ENCODE measurements around the gene RNF10.

RNF10 gene

GRCh38 chr12:120580787-120581723 lies 46.9 kb downstream of the RNF10 start, which contains the start of gene POP5:
Gene POP5, minus strand, starts transcription at chr12:120581402. Its CDS starts 40 bp downstream, at chr12:120581362.
- no peak for TF ChIP-seq CTCF (IDR thresholded peaks at IDR 0.05; ENCODE audit: insufficient read depth, low read depth, low read length, missing control alignments)
- DNase-seq (ENCODE audit: low read depth): peak; percentile 99
- peak within 1 kb of the TSS; percentile 97 for H3K4me3 ChIP-seq (ENCODE audit: low read length)

GRCh38 chr12:120581998-120582397 lies 47.8 kb downstream of the RNF10 start:
- TF ChIP-seq CTCF (IDR thresholded peaks at IDR 0.05; ENCODE audit: insufficient read depth, low read depth, low read length, missing control alignments): no peak
- DNase-seq (ENCODE audit: low read depth): peak; percentile 9
- peak overlapping the region; percentile 97 for H3K4me3 ChIP-seq (ENCODE audit: low read length)

- TF ChIP-seq CTCF (IDR thresholded peaks at IDR 0.05; ENCODE audit: insufficient read depth, low read depth, low read length, missing control alignments): peak; percentile 93
- no peak overlapping the region for H3K4me3 ChIP-seq (ENCODE audit: low read length)
- DNase-seq (ENCODE audit: low read depth): peak; percentile 70
Observed at GRCh38 chr12:120583478-120584030, 49.4 kb downstream of the RNF10 start.

- peak; percentile 37 for DNase-seq (ENCODE audit: low read depth)
- TF ChIP-seq CTCF (IDR thresholded peaks at IDR 0.05; ENCODE audit: insufficient read depth, low read depth, low read length, missing control alignments): peak; percentile 33
- peak overlapping the region; percentile 15 for H3K4me3 ChIP-seq (ENCODE audit: low read length)
Observed at GRCh38 chr12:120584343-120585149, 50.4 kb downstream of the RNF10 start.

- DNase-seq (ENCODE audit: low read depth): no peak
- no peak for TF ChIP-seq CTCF (IDR thresholded peaks at IDR 0.05; ENCODE audit: insufficient read depth, low read depth, low read length, missing control alignments)
- no peak overlapping the region for H3K4me3 ChIP-seq (ENCODE audit: low read length)
Observed at GRCh38 chr12:120586206-120586605, 52.0 kb downstream of the RNF10 start.

DNA sequence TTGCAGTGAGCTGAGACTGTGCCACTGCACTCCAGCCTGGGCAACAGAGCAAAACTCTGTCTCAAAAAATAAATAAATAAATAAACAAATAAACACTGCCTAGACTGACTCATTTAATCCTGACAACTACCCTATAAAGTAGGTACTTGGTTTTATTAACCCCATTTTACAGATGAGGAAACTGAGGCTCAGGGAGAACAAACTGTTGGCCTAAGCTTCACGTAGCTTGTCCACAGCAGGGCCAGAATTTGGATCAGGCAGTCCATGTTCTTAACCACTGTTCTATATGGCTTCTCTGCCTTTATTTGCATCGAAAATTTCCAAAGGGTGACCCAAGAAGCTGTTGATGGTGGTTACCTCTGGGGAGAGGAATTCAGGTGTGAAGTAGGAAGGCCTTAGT lies 52.7 kb downstream of the RNF10 start:
- no peak overlapping the region for H3K4me3 ChIP-seq (ENCODE audit: low read length)

More for the DNA sequence above, 52.7 kb downstream of the RNF10 start:
- no peak for DNase-seq (ENCODE audit: low read depth)
- TF ChIP-seq CTCF (IDR thresholded peaks at IDR 0.05; ENCODE audit: insufficient read depth, low read depth, low read length, missing control alignments): no peak

All from epithelial cell of esophagus (primary cell).